Measurements from ENCODE around the gene IQSEC3.

The IQSEC3 gene

DNA sequence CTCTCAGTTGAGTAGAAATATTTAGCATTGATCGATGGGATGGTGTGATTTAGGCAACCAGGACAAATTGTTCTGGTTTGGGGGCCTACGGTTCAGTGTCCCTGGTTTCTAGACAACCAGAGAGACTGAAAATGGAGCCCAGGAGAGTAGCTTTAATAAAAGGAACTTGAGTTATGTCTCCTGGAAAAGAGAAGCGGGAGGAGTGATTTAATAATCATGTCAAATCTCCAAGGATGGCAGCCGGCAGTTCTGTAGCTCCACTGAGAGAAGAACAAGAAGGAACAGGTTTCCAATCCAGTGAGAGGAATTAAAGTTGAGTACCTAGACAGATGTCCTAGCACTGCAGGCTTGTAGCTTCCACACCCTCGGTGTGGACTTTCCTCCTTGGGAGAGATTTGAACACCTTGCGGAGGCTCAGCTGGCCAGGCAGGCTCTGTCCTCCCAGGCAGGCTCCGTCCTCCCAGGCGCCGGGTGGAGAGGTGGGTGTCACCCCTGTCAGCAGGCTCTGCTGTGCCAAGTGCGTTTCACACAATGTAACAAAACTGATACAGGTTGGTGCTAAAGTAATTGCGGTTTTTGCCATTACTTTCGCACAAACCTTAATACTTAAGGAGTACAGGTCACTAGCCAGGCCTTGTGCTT, 101.5 kb downstream of the IQSEC3 start:
- DNase-seq, result no peak

DNA sequence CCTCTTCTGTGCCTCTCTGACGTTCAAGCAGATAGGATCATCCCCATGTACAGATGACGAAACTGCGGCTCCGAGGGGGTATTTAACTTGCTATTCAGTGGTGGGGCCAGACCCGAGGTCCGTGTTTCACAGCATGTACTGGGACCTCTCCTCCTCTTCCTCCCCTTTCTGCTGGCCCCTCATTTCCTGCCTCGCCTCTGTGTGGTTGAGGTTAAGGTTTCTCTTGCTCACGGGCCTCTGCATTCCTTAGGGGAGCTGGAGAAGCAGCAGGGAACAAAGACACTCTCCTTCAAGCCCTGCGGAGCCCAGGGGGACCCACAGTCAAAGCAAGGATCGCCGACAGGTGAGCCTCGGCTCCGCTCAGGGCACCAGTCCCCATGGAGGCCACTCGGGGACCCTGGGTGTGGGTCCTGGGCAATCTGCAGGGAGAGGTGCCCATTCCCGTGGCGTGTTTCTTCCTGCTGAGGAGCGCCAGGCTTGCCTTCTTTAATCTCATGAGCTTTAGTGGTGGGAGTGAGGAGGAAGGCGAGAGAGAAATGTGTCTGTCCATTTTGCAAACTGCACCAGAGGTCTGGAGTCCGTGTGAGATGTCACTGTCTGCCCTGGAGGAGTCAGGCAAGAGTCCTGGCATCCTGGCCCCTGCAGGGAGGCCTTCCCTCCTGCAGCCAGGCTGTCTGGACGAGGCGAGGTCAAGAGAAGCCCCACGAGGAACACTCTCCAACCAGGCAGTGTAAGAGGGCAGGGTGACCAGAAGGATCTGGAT, 102.4 kb downstream of the IQSEC3 start:
- DNase-seq, result no peak

DNA sequence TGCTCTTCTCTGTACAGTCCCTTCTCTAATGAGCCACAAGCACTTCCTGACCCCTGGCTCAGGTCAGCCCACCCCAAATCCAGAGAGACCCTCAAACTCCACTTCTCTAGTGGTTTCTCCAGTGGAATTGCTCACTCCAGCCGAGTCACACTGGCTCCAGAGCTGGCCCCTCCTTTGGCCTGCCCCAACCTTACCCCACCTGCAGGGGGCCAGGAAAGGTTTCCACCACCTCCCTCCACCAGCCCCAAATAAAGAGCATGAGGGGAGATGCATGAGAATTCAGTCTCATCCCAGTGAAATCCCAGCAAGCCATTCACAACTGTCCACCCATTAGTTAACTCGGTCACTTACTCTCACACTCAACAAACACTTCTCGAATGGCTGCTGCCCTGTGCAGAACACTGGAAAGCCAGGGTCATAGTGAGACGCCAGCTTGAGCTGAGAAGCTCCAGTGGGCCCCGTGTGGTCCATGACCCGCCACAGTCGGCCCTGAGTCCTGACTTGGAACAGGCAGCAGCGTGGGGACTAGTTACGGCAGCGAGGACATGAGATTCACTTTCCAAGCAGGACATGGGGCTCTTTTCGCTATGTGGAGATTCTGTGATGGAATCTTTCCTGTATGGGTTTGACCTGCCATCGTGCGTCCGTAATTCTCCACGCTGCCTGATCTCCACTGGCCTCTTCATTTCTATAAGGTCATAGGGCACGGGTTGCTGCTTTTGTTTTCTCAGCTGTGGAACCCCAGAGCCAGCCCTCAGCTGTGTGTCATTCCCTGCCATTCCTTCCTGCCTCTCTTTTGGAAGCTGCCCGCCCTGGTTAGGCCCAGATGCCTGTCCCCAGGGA, 103.2 kb downstream of the IQSEC3 start:
- DNase-seq, result no peak

DNA sequence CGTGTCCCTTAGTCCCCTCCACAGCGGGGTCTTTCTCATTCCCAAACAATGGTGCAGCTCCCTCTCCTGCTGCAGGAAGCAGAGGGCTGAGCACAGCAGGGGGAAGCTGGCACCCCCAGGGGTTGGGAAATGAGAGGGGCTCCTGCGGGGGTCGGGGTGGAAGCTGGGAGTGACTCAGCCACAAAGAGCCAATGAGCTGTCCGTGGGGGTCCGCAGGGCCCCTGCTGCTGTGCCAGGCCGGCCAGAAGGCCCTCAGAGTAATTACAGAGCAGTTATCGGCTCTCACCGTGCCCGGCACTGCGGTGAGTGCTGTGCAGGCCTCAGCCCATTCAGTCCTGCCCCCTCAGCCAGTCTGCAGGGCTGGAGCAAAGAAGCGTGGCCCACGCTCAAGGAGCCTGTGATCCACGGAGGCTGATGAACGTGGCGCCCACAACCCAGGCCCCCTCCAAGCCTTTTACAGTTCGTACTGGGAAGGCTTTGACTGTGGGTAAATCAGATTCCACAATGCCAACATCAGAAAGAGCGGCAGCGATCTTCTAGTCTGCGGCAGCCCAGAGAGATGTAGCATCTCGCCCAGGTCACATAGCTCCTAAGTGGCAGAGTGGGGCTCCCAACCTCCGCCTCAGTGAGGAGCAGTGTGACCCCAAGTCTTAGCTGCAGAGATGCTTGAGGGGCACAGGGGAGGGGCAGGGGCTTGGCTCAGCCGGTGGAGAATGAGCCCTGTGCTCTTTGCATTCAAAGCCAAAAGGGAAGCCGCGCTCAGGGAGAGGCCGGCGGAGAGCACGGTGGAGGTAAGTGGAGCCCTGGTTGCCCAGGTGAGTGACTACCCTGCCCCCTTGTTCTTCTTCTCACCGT, 104.0 kb downstream of the IQSEC3 start:
- no peak for DNase-seq

DNA sequence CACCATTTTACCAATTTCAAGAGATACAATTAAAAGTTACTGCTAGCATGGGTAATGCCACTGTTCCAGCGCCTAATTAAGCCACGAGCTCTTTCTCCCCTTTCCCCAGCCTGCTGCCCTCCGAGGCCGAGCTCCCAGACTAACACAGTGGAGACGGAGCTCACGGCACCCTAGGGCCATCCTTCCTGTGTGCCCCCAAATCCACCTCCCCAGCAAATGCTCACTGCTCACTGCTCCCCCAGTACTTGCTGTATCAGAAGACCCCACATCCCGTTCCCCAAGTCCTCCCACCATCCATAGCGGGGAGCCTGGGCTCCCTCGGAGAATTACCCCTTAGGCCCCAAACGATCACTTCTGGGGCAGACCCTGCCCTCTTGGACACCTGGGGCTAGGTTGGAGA, 104.7 kb downstream of the IQSEC3 start:
- no peak for DNase-seq

DNA sequence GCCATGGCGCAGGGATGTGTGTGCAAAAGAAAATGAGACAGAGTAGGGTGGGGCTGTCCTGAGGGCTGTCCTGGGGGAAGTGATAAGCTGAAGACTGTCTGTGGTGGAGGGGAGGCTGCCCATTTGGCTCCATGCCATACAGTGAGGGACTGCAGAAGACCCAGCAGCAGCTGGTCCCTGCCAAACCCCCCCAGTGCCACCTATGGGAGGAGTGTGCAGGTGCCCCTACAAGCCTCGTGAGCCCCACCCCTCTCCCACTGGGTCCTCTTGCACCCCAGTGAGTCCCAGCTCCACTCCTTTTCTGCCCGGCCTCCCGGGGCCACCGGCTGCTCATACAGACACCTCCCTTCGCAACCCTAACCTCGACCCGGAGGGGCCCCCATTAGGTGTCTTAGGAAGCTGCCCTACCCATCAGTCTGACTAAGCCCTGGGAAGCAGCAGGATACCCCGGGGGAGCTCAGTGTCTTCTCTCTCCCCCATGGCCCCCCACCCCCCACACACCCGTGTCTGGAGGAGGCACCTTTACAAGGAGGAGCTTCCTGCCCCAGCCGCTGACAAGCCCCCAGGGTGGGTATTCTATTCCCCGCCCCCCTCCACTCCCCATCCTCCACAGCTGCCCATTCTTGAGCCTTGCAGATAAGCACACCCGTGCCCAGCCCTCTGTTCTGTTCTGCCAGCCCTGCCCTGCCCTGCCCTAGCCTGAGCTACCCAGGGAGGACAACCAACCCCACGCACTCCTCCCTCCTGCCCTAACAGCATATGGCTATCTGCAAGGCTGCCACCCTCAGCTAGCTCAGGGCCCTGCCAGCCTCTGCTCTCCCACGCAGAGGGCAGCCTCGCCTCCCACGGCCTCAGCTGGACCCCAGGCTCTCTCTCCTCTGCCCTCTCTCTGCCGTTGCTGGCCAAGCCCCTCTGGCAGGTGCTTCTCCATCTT, 105.4 kb downstream of the IQSEC3 start:
- DNase-seq, result no peak

DNA sequence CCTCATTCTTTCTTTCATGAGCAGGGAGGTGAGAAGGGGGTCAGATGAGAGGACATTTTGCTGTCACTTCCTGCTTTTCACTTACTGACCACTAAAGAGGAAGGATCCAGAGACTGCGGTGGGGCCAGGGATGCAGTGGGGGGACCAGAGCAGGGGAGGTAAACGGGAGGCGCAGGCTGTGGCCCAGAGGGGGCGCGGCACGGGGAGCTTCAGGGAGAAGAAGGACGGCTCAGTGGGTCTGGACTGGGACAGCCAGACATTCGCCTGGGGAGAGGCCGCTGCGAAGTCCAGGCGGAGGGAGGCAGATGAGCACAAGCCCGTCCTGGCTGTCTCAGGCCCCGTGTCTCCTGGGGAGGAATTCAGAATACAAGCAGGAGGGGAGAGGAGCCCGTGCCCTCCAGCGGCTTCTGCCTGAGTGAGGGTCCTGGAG, 106.2 kb downstream of the IQSEC3 start:
- DNase-seq, result no peak

DNA sequence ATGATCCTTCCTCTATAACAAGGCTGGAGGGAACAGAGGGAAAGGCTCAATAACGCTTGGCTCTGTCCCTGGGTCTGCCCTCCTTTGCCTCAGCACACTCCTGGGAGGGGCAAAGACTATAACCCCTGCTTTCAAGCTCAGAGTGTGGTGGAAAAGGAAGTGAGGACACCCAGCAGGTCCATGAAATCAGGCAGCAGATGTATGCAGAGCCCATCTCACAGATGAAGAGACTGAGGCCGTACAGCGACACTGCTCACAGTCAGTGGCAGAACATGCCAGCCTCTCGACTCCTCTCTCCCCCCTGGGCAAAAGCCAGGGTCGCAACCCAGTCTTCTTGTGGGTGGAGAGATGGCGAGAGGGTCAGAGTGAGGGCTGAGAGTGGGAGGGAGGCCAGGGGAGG, 107.6 kb downstream of the IQSEC3 start:
- no peak for DNase-seq

DNA sequence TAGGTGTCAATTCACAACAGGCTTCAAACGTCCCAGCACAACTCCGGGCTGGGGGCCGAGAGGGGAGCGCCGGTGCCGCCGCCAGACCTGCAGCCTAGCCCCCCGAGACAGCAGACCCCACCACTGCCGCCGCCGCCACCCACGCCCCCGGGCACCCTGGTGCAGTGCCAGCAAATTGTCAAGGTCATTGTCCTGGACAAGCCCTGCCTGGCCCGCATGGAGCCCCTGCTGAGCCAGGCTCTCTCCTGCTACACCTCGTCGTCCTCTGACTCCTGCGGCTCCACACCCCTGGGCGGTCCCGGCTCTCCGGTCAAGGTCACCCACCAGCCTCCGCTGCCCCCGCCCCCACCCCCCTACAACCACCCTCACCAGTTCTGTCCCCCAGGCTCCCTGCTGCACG, 108.0 kb downstream of the IQSEC3 start:
- no peak for DNase-seq

DNA sequence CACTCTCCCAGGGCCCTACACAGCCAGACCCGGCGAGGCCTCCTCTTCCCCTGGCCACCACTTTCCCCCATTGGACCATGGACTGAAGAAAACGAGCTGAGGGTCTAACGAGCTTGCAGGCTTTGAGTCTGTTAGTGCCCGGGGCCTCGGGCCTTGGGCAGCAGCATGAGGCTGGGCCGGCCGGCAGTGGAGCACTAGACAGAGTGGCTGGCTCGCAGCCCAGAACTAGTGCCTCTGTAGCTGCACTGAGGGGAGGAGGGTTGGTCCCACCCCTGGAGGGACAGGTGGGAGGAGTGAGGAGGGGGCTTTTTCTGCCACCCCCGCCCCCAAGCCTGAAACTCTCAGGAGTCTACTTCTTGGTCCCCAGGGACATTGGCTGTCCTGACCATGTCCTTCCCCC, 108.7 kb downstream of the IQSEC3 start:
- DNase-seq, result no peak

DNA sequence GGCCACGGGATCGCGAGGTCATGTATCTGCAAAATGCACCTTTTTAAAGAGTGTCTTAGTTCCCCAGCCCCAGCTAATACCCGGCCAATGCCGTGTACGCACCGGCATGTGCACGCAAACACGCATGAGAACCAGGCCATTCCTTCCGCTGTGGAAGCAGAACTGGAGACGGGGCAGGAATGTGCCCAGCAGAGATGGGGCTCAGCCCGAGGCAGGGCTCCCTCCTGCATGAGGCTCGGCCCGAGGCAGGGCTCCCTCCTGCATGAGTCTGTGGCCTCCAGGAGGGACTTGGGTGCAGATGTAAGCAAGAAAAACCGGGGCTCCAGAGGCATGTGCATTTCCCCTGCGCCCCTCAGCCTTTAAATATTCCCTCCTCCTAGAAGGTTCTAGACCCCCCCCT, 109.2 kb downstream of the IQSEC3 start:
- DNase-seq, result no peak

DNA sequence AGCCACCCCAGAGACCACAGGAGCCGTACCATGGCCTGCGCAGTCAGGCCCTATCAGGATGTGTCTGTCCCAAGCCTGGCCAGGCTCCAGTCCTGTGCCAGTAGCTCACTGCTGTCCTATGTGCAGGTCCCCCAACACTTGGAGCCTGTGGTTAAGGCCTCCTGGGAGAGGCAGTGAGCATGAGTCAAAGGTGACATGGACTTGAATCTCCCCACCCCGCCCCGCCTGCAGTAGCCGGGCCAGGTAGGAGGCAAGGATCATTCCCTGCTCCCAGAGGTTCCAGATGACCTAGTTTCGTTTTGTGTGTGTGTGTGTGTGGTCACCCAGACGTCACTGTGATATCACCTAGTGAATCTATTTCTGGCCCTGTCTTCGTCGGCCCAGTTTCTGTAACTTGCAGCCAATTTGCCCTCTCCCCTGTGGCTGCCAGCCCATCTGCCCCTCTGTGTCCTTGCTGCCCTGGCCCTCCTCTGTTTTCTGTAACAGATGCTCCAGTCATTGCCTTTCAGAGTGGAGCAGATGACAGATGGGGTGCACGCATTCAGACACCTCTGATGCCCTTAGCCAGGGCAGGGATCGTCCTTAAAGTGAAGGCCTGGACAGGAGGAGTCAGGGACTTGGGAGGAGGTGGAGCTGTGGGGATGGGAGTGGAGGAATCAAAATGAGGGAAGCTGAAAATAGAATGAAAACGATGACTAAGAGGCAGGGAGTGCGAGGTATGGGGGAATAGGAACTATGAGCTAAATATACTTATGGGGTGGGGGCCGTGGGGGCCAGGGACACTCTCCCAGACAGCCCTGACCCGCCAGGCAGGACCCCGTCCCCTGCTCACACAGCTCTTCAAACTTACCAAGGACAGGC, 110.0 kb downstream of the IQSEC3 start:
- no peak for DNase-seq

DNA sequence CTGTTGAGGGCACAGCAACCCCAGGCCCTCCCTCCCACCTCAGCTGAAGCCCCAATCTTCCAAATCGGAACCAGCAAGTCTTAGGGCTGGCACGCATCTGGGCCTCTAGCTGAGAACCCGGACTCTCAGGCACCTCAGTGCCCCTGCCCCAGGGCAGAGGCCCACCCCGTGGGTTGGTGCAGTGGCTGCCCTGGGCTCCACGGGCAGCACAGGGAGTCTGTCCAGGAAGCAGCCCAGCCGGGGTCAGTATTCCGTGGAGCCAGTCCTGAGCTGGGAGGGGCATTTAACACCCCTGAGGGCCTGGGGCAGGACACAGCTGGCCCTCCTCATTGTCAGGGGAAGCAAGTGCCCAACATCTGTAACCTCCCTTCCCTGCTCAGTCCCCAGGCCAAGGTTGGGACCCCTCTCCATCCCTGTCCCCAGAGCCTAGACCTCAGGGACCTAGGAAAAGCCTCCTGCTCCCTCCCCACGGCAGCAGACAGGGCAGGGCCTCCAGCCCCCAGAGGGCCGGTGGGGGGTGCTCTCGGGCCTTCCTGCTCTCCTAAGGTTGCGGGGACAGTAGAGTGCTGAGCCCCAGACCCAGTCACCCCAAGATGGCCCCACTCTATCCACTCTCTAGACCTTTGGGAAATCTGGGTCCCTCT, 110.9 kb downstream of the IQSEC3 start:
- DNase-seq, result no peak

DNA sequence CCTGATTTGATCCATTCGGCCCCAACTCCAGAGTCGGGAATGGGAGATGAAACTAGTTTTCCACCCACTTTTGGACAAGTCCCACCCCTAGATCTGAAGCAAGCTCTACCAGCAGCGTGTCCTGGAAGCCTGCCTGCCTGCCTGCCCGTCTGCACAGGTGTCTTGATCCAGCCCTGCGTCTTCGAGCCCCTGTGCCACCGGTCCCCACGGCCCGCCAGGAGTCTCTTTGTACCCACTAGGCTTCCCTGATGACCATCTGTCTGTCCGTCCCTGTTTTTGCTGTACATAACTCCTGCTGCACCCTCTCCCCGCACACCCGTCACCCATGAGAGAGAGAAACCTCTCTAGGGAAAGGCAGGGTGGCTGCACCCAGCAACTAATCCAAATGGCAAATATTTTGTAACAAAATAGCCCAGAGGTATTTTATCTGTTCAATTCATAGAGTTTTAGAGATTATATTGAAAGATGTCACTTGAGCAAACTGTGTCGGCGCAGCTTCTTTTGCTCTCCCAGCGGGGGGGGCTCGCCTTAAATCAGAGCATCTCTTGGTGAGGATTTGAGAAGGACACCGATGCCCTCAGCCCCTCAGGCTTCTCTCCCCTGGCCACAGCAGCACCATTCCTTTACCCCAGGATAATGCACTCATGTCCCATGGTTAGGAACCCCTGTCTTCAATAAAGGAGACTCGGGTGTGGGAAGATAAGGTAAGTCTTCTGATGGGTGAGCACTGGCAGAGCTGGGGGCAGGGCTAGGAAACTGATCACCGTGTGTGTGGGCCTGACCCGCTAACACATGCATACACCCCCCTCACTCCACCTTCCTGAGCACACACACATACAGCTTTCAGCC, 111.6 kb downstream of the IQSEC3 start:
- DNase-seq, result no peak

DNA sequence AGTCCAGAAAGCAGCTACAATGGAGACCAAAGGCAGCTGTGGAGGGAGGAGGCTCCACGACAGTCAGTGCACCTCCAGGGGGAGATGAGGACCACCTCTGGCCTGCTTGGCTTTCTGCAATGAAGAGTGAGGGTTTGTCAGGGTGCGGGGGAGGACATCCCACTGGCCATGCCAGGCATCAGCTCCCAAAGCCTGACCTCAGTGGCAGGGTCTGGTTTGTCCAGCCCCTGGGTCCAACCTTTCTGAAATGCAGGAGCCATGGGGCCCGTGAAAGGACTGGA, 112.2 kb downstream of the IQSEC3 start:
- DNase-seq, result no peak

DNA sequence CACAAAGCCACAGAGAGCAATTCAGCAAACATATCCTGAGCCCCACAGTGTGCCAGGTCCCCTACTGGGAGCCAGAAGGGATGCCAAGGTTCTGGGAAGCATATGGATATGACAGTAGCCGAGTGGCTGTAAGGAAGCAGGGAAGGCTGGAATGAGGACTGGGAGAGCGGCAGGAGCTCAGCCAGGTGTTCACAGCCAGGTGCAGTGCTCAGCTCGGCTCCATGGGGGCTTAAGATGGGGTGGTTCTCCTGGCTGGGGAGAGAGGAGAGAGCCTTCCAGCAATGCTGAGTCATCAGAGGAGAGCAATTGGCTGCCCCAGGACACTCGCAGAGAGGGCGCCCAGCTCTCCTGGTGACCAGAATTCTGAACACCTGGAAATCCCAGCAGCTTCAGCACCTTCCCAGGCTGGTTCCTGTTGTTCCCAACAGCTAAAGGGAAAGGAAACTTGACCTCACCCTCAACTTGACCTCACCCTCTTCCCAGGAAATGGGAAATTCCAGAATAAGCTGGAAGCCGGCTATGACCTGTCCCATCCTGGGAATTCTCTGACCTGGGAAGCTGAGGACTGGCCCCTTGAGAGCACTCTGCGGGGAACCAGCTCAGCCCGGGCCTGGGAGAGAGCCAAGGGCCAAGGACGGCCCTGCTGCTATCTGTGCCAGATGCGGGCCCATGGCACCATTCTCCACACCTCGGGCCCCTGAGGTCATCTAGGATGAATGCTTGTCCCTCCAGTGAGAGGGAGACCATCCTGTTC, 112.7 kb downstream of the IQSEC3 start:
- no peak for DNase-seq

DNA sequence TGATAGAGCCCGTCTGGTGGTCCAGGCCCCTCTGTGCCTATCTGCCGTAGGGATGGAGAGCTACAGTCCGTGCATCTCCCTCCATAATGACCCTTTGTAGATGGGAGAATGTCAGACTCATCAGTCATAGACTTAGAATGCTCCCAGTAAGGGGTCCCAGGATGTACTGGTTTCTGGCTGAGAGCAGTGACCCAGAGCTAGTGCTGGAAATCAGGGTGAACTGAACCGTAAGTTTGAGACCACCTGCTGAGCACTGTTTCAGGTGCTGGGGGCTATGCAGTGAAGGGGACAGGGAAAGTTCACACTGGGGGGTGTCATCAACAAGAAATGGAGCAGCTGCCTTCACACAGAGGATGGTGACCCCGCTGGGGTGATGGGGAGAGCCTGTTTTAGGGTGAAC, 113.3 kb downstream of the IQSEC3 start:
- no peak for DNase-seq

DNA sequence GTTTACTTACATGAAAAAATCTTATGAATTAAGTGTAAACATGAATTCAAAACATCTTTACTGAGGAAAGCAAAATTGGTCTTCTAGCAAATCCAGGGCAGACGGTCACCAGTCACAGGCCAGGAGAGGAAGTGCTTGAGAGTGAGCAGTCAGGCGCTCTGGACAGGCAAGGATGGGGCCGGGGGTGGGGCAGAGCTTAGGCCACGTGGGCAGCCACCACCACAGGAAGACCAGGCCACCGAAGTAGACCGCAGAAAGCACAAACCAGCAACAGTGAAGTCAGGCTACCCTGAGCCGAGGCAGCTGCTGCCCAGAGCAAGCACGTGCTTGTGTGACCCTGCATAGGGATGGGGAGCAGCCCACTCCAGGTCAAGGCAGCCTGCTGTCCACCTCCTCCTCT, 113.9 kb downstream of the IQSEC3 start:
- no peak for DNase-seq

DNA sequence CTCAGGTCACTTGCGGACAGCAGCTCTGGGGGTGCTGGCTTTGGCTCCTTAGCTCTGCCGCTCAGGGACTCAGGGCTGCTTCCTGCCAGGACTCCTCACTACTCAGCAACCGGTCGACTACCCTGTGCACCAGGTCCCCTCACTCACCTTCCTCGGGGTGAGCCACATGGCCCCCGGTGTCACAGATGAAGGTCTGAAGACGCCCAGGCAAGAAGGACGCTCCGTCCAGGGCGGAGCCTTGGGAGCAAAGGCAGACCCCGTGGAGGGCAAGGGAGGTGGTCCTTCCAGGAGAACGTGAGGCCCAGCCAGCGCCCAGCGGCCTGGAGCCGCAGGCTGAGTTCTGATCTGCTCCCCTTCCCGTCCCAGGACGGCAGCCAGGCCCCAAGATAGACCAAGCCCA, 115.4 kb downstream of the IQSEC3 start:
- no peak for DNase-seq

Measured in central memory CD4-positive, alpha-beta T cell (primary cell).